Caco-2 (cell line): ENCODE measurements around the gene SLC30A4. TPM values are rescaled to one million over a fixed set of nuclear protein-coding genes. Genes with fewer than 3 reads are reported as not detected.

Experiments
- BruUV-seq: library from RNA; stranded (reverse); fragments of 400-500 nt; replicated peaks from 2 replicates; lab custom pipeline; 2021; lab: Mats Ljungman, UMichigan
- CTCF ChIA-PET: fragments of 300-600 bp; sonication (Branson Sonifier 250); formaldehyde crosslinking; loops from one replicate; lab custom pipeline; 2022; ENCODE audit warnings: antibody characterized with exemption; lab: Charles Lee
- POLR2A ChIA-PET: fragments of 300-600 bp; sonication (Branson Sonifier 250); formaldehyde crosslinking; loops from one replicate; lab custom pipeline; 2022; ENCODE audit warnings: antibody characterized with exemption; lab: Charles Lee
- DNase-seq, 2 experiments: peaks; one replicate each; pipeline versions ENCODE4 v3.0.0 to v3.0.0-alpha.2; 2020 to 2022
- H3K27me3 ChIP-seq: replicated peaks from 2 replicates; pipeline ENCODE4 v1.6.0; 2011; ENCODE audit warnings: low read length; ENCODE audit not compliant: control insufficient read depth, insufficient read depth
- H3K36me3 ChIP-seq: 2 replicates; pipeline ENCODE4 v1.5.1; 2011; ENCODE audit warnings: low read length; ENCODE audit not compliant: control insufficient read depth, insufficient read depth
- H3K4me1 ChIP-seq: fragments of 250-450 bp; sonication (Bioruptor Pico); 2 replicates; pipeline ENCODE4 v1.5.1; 2020; ENCODE audit warnings: mild to moderate bottlenecking
- H3K4me3 ChIP-seq: 2 replicates; pipeline ENCODE4 v1.5.1; 2011; ENCODE audit warnings: low read depth, mild to moderate bottlenecking, control low read depth, low read length
- H3K9me3 ChIP-seq: fragments of 250-450 bp; sonication (Bioruptor Pico); 2 replicates; pipeline ENCODE4 v1.5.1; 2020; ENCODE audit warnings: mild to moderate bottlenecking, moderate library complexity
- H3K27ac Mint-ChIP-seq: one replicate; pipeline ENCODE4 v1.8.0; 2022; ENCODE audit warnings: mixed read lengths; ENCODE audit not compliant: unreplicated experiment
- H3K27me3 Mint-ChIP-seq: one replicate; pipeline ENCODE4 v1.8.0; 2022; ENCODE audit warnings: mixed read lengths; ENCODE audit not compliant: insufficient read depth, unreplicated experiment
- H3K36me3 Mint-ChIP-seq: one replicate; pipeline ENCODE4 v1.8.0; 2022; ENCODE audit warnings: mild to moderate bottlenecking, mixed read lengths; ENCODE audit not compliant: insufficient read depth, unreplicated experiment
- H3K4me1 Mint-ChIP-seq: one replicate; pipeline ENCODE4 v1.8.0; 2022; ENCODE audit warnings: low read depth, mixed read lengths; ENCODE audit not compliant: unreplicated experiment
- H3K4me3 Mint-ChIP-seq: one replicate; pipeline ENCODE4 v1.8.0; 2022; ENCODE audit warnings: mild to moderate bottlenecking, moderate library complexity, mixed read lengths; ENCODE audit not compliant: unreplicated experiment
- H3K9me3 Mint-ChIP-seq: one replicate; pipeline ENCODE4 v1.8.0; 2022; ENCODE audit warnings: mixed read lengths; ENCODE audit not compliant: unreplicated experiment
- intact Hi-C: fragments of 100-400 bp; cut with micrococcal nuclease; formaldehyde crosslinking; loops from one replicate; pipeline ENCODE4 v1.10.0; 2022; ENCODE audit not compliant: unreplicated experiment
- total RNA-seq: library from RNA; stranded (reverse); gene quantifications from 2 replicates; pipeline ENCODE4 v1.2.3, GENCODE V29; 2022
- TF ChIP-seq, protein P1 (sequence below), 2 experiments: fragments of 200-600 bp in 1 of 2; IDR thresholded peaks; 1 replicate in 1 of 2; 2 replicates in 1 of 2; pipeline versions ENCODE4 v1.5.1 to v1.8.0; 2011 to 2022; ENCODE audit warnings: antibody characterized with exemption in 1 of 2, control low read depth in 1 of 2, inconsistent platforms in 1 of 2, low read depth in 1 of 2, low read length in 1 of 2, mild to moderate bottlenecking in 1 of 2, moderate library complexity in 1 of 2; ENCODE audit not compliant: insufficient read depth in 1 of 2, severe bottlenecking in 1 of 2, unreplicated experiment in 1 of 2

The SLC30A4 gene
- total RNA-seq, 1 experiment from 2014 or later = 0.61 TPM

GRCh38 chr15:45456212-45457106 is 66.1 kb downstream of the SLC30A4 start:
- no TSS peak for BruUV-seq

GRCh38 chr15:45454814-45455213 is 67.7 kb downstream of the SLC30A4 start:
- peaks cover 6% of the 10 kb centered on the region for H3K9me3 ChIP-seq
- Mint-ChIP-seq H3K27me3 (no peaks in the 10 kb centered on the region), H3K27ac (no peak overlapping the region), H3K4me3 (no peak overlapping the region), H3K4me1 (peaks cover 18% of the 10 kb centered on the region), H3K9me3 (no peaks in the 10 kb centered on the region), H3K36me3 (peaks cover 5% of the 10 kb centered on the region)
- no peak for DNase-seq
- TF ChIP-seq, protein P1, sequence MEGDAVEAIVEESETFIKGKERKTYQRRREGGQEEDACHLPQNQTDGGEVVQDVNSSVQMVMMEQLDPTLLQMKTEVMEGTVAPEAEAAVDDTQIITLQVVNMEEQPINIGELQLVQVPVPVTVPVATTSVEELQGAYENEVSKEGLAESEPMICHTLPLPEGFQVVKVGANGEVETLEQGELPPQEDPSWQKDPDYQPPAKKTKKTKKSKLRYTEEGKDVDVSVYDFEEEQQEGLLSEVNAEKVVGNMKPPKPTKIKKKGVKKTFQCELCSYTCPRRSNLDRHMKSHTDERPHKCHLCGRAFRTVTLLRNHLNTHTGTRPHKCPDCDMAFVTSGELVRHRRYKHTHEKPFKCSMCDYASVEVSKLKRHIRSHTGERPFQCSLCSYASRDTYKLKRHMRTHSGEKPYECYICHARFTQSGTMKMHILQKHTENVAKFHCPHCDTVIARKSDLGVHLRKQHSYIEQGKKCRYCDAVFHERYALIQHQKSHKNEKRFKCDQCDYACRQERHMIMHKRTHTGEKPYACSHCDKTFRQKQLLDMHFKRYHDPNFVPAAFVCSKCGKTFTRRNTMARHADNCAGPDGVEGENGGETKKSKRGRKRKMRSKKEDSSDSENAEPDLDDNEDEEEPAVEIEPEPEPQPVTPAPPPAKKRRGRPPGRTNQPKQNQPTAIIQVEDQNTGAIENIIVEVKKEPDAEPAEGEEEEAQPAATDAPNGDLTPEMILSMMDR (IDR thresholded peaks at IDR 0.05; ENCODE audit: insufficient read depth in 1 of 2, low read depth in 1 of 2, low read length in 1 of 2, severe bottlenecking in 1 of 2, unreplicated experiment in 1 of 2) = no peak
- BruUV-seq = no TSS peak
- H3K27me3 ChIP-seq = no peaks in the 10 kb centered on the region
- H3K4me1 ChIP-seq = peaks cover 28% of the 10 kb centered on the region
- H3K36me3 ChIP-seq = no peaks in the 10 kb centered on the region
- ChIA-PET CTCF (no interaction called here), POLR2A (no interaction called here)
- intact Hi-C loops = no loop called here
- H3K4me3 ChIP-seq = no peak overlapping the region

More at GRCh38 chr15:45456212-45457106, 66.1 kb downstream of the SLC30A4 start:
- TF ChIP-seq, protein P1 (IDR thresholded peaks at IDR 0.05; ENCODE audit: insufficient read depth in 1 of 2, low read depth in 1 of 2, low read length in 1 of 2, severe bottlenecking in 1 of 2, unreplicated experiment in 1 of 2) = no peak
- H3K36me3 Mint-ChIP-seq = peaks cover 12% of the 10 kb centered on the region
- CTCF ChIA-PET = interaction anchor here (0.6 to 1.7 kb wide), 4 partner anchors 18 to 293 kb away, joined by 3 to 6 read pairs (median 4); no protein-coding TSS in a partner anchor
- intact Hi-C loops = loop anchor here (1.0 to 2.0 kb wide), 7 partner anchors 17 to 293 kb away; a partner anchor contains a TSS
- DNase-seq = peak; percentile 59 to 77
- no peaks in the 10 kb centered on the region for H3K27me3 Mint-ChIP-seq
- H3K4me3 Mint-ChIP-seq = no peak overlapping the region
- POLR2A ChIA-PET = no interaction called here
- Histone ChIP-seq H3K36me3 (no peaks in the 10 kb centered on the region), H3K9me3 (peaks cover 6% of the 10 kb centered on the region), H3K4me3 (no peak overlapping the region), H3K4me1 (peaks cover 15% of the 10 kb centered on the region), H3K27me3 (no peaks in the 10 kb centered on the region)
- no peaks in the 10 kb centered on the region for H3K9me3 Mint-ChIP-seq
- H3K4me1 Mint-ChIP-seq = peaks cover 10% of the 10 kb centered on the region
- peak overlapping the region; percentile 80 for H3K27ac Mint-ChIP-seq

DNA sequence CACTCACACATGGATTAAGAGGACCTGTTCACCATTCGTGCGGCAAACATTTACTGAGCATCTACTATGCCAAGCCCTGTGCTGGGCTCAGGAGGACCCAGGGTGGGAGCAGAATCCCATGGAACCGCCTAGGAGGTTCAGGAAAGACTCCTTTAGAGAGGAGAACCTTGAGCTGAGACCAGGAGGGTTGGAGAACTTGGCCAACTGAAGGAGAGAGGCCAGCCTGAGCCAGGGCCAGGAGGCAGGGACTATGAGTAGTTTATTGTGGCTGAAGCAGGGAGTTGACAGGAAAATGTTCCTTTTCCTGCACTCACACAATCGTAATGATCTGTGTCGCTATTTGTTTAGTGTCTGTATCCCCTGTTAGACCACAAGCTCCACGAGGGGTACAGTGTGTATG is 71.3 kb downstream of the SLC30A4 start:
- Histone ChIP-seq H3K4me3 (no peak overlapping the region), H3K9me3 (peaks cover 6% of the 10 kb centered on the region), H3K4me1 (peaks cover 36% of the 10 kb centered on the region), H3K27me3 (no peaks in the 10 kb centered on the region), H3K36me3 (no peaks in the 10 kb centered on the region)
- DNase-seq = no peak
- peaks cover 26% of the 10 kb centered on the region for H3K4me1 Mint-ChIP-seq
- ChIA-PET POLR2A (no interaction called here), CTCF (interaction anchor here (1.7 kb wide), 1 partner anchor 288 kb away, joined by 7 read pairs; no protein-coding TSS in a partner anchor)
- H3K4me3 Mint-ChIP-seq = no peak overlapping the region
- intact Hi-C loops = no loop called here
- TF ChIP-seq, protein P1 (IDR thresholded peaks at IDR 0.05; ENCODE audit: insufficient read depth in 1 of 2, low read depth in 1 of 2, low read length in 1 of 2, severe bottlenecking in 1 of 2, unreplicated experiment in 1 of 2) = no peak
- H3K36me3 Mint-ChIP-seq = peaks cover 5% of the 10 kb centered on the region
- no peaks in the 10 kb centered on the region for H3K27me3 Mint-ChIP-seq
- H3K27ac Mint-ChIP-seq = no peak overlapping the region
- no TSS peak for BruUV-seq
- H3K9me3 Mint-ChIP-seq = no peaks in the 10 kb centered on the region
